Amniotic epithelial cell (primary cell): ENCODE data around the gene TTC3.

Experiments
- DNase-seq: peaks from one replicate; pipeline ENCODE4 v3.0.0-alpha.2; 2010; ENCODE audit warnings: low read depth

TTC3 gene

DNA sequence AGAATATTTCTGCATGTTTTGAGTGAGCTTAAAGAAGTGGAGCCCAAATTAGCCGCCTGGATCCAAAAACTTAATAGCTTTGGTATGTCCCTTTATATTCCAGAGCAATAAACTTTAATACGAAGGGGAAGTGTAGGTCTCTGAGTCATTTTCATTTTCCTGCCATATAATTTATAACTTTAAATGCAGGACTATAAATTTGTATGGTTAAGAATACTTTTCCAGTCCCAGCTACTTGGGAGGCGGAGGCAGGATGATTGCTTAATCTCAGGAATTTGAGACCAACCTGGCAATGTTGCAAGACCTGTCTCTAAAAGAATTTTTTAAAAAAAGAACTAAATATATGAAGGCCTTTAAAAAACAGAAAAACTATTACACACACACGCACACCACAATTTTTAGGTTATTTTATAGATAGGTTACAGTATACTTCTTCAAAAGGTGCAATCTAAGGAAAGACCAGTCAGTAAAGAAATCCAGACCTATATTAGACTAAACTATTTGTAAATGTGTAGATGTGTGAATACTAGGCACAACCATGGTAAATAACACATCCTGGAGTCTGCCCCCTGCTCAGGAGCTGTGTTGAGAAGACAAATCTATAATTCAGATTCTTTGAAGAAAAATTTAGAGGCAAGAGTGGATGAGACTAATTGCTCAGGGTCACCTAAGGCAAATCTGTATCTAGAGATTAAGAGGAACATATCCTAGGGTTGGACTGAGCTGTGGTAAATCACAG is 80.3 kb downstream of the TTC3 start:
- peak; percentile 95 for DNase-seq

DNA sequence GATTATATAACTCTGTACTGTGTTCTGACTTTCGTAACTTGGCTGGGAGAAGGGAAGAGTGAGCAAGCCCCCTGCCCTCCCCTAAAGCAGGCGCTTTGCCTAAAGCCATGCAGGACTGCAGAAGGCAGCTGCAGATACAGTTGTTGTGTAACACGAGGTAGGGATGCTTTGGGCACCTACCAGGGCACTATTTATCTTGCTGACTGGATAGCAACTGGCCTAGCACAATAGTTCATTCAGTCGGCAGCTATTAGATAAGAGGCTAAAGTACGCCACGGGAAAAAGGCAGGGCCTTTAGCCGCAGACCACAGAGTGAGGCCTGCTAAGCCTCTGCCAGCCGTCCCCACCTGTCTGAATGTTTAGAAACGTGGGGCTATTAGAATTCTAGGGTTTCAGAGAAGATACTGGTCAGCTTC is 80.9 kb downstream of the TTC3 start:
- peak; percentile 100 for DNase-seq

- DNase-seq: peak; percentile 80
Measured at GRCh38 chr21:37155186-37155585, 82.1 kb downstream of the TTC3 start.

GRCh38 chr21:37157938-37158337 is 84.9 kb downstream of the TTC3 start:
- DNase-seq: no peak

DNA sequence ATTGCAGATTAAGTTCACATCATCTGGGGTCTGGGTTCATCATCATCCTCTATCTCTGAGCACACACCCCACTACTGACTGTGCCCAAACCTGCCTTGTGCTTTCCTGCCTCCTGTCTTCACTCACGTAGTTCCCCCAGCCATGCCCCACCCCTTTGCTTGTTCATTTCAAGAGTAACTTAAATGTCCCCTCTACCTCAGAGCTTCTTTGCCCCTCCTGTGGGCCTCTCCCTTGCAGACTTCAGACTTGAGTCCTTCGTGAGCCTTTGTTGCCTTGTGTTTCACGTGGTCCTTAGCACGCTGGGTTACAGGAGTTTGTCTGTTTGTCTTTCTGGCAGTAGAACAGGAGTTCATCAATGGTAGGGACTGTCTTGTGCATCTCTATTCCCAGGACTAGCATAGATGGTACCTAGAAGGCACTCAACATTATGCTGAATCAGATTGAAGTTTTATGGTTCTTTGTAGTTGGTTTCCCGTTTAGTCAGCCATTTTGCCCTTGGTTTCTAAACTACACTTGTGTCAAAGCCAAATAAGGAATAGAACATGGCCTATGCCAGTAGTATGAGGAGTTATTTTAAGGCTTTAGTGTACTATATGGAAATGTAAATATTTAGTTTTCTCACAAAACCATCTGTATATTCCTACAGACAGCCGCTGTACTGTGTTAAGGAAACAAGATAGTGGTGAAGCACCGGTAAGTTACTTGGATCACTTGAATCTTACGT is 86.2 kb downstream of the TTC3 start:
- DNase-seq: peak; percentile 22

- no peak for DNase-seq
Measured at GRCh38 chr21:37159949-37160348, 86.9 kb downstream of the TTC3 start.

GRCh38 chr21:37164742-37165141 is 91.7 kb downstream of the TTC3 start:
- peak; percentile 16 for DNase-seq

DNA sequence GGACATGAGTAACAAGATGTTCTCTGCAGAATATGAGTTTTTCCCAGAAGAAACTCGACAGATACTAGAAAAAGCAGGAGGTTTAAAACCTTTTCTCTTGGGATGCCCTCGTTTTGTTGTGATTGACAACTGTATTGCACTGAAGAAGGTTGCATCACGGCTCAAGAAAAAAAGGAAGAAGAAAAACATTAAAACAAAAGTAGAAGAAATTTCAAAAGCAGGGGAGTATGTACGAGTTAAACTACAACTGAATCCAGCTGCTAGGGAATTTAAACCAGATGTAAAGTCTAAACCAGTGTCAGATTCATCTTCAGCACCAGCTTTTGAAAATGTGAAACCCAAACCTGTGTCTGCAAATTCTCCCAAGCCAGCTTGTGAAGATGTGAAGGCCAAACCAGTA is 92.5 kb downstream of the TTC3 start:
- no peak for DNase-seq

GRCh38 chr21:37166733-37167132 is 93.7 kb downstream of the TTC3 start:
- DNase-seq: peak; percentile 17

- peak; percentile 80 for DNase-seq
Measured at GRCh38 chr21:37168666-37169065, 95.6 kb downstream of the TTC3 start.

DNA sequence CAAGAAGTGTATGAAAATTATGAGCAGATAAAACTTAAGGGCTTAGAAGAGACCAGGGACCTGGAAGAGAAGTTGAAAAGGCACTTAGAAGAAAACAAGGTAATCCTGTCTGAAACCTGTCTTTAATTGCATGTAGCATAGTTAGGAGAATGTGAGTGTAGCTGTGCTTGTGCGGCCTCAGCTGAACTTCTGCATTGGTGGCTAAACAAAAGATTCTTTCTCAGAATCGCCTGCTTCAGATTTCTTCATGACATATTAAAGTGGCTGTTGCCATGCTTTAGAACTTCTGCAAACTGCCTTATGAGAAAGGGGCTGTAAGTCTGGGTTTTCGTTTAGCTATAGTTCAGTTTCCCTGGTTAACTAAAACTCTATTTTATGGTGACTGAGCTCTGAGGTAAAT is 99.6 kb downstream of the TTC3 start:
- DNase-seq: no peak

GRCh38 chr21:37176716-37177115 is 103.7 kb downstream of the TTC3 start:
- DNase-seq: peak; percentile 41

DNA sequence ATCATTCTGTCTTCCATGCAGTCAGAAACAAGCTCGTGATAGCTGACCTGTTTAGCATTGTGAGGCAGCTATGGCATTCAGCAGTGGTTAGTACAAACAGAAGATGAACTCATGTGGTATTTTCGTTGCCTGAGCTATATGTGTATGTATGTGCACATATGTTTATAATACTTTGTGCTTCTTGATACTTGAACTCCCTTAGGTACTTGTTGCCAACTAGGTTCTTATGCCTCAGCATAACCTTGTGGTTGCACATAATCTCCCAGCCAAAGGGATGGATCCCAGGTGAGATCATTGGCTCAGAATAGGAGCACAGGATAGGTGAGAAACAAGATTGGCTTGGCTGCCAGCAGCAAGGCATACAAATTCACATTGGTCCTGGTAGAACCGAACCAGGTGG is 108.0 kb downstream of the TTC3 start:
- no peak for DNase-seq

- no peak for DNase-seq
Measured at GRCh38 chr21:37182222-37182621, 109.2 kb downstream of the TTC3 start.

GRCh38 chr21:37183749-37184148 is 110.7 kb downstream of the TTC3 start:
- no peak for DNase-seq

DNA sequence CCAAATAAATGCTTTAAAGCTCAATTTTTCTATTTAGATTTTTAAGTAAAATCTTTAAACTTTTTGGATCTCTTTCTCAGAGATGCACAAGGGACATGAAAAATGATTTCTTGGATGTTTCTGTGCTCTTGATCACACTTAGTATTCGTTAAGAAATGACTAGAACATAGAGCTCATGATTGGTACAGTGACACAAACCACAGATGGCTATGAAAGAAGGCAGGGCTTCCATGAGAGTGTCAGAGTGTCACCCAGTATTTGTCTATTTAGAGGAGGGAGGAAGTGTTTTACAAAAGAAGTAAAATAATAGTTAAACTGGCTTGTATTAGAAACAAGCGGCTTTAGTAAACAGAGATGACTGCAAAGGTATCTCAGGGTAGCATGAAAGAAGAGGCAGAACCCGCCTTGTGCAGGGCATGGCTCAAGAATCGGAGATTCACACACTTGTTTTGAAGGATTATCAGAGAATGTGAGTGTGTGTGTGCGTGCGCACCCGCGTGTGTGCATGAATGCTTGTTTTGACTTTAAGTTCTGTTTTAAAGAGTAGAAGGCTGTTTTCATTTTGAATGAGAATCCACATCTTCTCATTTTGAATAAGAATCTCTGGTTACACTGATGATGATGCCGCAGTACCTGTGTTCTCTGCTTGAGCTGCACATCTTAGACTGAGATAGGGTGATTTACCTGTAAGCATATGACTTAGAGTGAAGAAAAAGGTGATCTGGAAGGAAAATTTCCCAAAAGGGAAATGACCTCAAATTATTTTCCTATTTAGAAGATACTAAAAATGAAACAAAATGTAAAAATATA is 111.9 kb downstream of the TTC3 start:
- DNase-seq: no peak

GRCh38 chr21:37186983-37187382 is 113.9 kb downstream of the TTC3 start:
- DNase-seq: no peak

- DNase-seq: no peak
Measured at GRCh38 chr21:37188825-37189224, 115.8 kb downstream of the TTC3 start.

- DNase-seq: no peak
Measured at GRCh38 chr21:37192019-37192418, 119.0 kb downstream of the TTC3 start.

DNA sequence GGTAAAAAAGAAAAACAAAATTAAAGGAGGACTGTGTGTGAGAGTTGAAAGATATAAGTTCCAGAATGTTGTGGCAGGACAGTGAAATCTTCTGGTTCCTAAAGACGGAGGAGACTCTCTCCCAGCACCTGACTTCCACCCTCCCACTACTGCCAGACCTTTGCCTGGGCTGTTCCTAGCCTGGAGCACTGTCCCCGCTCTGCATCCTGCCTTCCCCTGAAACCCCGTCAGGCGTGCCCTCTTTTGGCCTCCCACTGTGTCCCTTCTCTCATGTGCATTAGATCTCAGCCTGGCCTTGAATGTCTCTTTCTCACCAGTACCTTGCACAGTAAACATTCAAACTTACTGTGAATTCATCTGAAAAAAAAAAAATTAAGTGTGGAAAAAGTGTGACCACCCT is 120.0 kb downstream of the TTC3 start:
- DNase-seq: no peak

DNA sequence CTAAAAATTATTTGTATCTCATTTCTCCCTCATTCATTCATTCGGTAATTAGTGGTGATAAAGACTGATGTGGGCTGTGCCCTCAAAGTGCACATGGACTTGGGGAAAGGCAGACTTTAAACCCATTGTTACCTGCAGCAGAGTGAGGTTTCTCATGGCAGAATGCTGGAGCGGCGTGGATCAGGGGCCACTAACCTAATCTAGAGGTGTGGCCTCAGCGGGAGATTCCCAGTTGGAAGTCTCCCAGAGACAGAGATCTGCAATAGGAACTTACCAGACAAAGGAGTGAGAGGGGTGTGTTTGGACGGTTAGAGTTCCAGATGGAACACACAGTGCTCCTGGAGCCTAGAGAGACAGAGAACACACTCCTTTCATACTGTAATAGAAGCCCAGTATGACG is 120.6 kb downstream of the TTC3 start:
- no peak for DNase-seq

DNA sequence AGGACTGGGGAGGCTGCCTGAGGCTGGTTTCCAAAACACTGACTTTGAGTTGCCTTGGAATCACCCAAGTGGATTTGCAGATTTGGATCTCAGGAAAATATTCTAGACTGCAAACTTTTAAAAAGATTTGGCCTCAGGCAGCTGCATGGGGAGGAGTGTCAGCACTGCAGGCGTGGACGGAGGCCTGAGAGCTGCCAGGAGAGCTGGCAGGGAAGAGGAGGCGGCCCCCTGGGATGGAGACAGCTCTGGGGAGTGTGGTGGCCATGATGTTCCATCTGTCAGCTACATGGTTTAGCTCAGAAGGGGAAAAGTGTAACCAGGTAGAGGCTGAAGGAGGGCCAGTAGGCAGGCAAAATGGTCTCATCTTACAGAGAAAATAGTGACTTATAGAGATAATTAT is 122.0 kb downstream of the TTC3 start:
- DNase-seq: no peak

DNA sequence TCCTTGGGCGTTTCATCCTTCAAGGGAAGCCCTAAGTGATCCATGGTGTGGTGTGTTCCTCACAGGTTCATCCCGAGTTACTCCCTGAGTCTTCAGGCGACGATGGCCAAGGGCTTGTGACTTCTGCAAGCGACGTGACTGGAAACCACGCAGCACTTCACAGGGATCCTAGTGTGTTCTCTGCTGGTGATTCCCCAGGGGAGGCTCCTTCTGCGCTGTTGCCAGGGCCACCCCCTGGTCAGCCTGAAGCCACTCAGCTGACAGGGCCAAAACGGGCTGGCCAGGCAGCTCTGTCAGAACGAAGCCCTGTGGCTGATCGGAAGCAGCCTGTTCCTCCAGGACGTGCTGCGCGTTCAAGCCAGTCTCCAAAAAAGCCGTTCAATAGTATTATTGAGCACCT is 122.6 kb downstream of the TTC3 start:
- DNase-seq: no peak
